K562 (cell line): ENCODE data around the gene MRPS18B. TPM values are rescaled to one million over a fixed set of nuclear protein-coding genes. Genes with fewer than 3 reads are reported as not detected.

ENCODE experiments used
- BRCA1 ChIP-seq, 2 experiments: fragments of 450-650 bp in 1 of 2; sonication (generic) in 1 of 2; formaldehyde crosslinking in 1 of 2; IDR thresholded peaks; 2 replicates each; pipeline versions ENCODE4 v1.5.0 to v1.6.1; 2017 to 2020; ENCODE audit warnings: mild to moderate bottlenecking in 1 of 2, missing genetic modification reagents in 1 of 2
- CBFB ChIP-seq: sonication (generic); formaldehyde crosslinking; IDR thresholded peaks from 2 replicates; pipeline ENCODE4 v1.4.0; 2020; ENCODE audit warnings: mild to moderate bottlenecking, missing genetic modification reagents
- CEBPB ChIP-seq: fragments of 450-650 bp; IDR thresholded peaks from 2 replicates; pipeline ENCODE4 v1.6.1; 2016; ENCODE audit warnings: missing genetic modification characterization, missing compliant biosample characterization
- FOSL1 ChIP-seq: fragments of 200-800 bp; sonication (Bioruptor generic); conservative IDR thresholded peaks from 2 replicates; pipeline ENCODE4 v1.6.1; 2016; ENCODE audit warnings: missing genetic modification characterization, missing compliant biosample characterization
- MTA2 ChIP-seq: fragments of 450-650 bp; IDR thresholded peaks from 2 replicates; pipeline ENCODE4 v1.6.1; 2016; ENCODE audit warnings: low read depth
- NFE2 ChIP-seq: IDR thresholded peaks from 2 replicates; pipeline ENCODE4 v1.6.1; 2014; ENCODE audit warnings: antibody characterized with exemption, low read depth
- NFXL1 ChIP-seq: fragments of 450-650 bp; formaldehyde crosslinking; IDR thresholded peaks from 2 replicates; pipeline ENCODE4 v1.4.0; 2021; ENCODE audit warnings: mild to moderate bottlenecking
- NFYB ChIP-seq: IDR thresholded peaks from 2 replicates; pipeline ENCODE4 v1.6.1; 2011; ENCODE audit warnings: mild to moderate bottlenecking, moderate library complexity; ENCODE audit not compliant: insufficient read length; ENCODE audit errors: extremely low read depth
- TBP ChIP-seq: optimal IDR thresholded peaks from 2 replicates; pipeline ENCODE3; 2011; ENCODE audit warnings: low read depth, low read length, improper control_type of control experiment
- TRIM28 ChIP-seq: fragments of 450-650 bp; IDR thresholded peaks from 2 replicates; pipeline ENCODE4 v1.6.1; 2017
- ZBTB17 ChIP-seq: fragments of 450-650 bp; formaldehyde crosslinking; IDR thresholded peaks from 2 replicates; pipeline ENCODE4 v1.4.0; 2020; ENCODE audit warnings: mild to moderate bottlenecking
- ZBTB7A ChIP-seq: IDR thresholded peaks from 2 replicates; pipeline ENCODE4 v1.6.1; 2011; ENCODE audit warnings: low read depth, mild to moderate bottlenecking, low read length, moderate library complexity, borderline replicate concordance; ENCODE audit not compliant: control insufficient read depth
- ZKSCAN1 ChIP-seq: fragments of 150-350 bp; IDR thresholded peaks from 2 replicates; pipeline ENCODE4 v1.6.1; 2016; ENCODE audit warnings: low read depth, low read length
- ZNF134 ChIP-seq: fragments of 250-450 bp; sonication (Bioruptor Pico); conservative IDR thresholded peaks from 2 replicates; pipeline ENCODE4 v1.4.0; 2020
- ZNF311 ChIP-seq: fragments of 250-450 bp; sonication (Bioruptor Pico); IDR thresholded peaks from 2 replicates; pipeline ENCODE4 v1.4.0; 2020; ENCODE audit warnings: mild to moderate bottlenecking, moderate library complexity
- ZNF586 ChIP-seq: fragments of 450-650 bp; formaldehyde crosslinking; conservative IDR thresholded peaks from 2 replicates; pipeline ENCODE4 v1.4.0; 2020; ENCODE audit warnings: mild to moderate bottlenecking, moderate library complexity
- polyA plus RNA-seq, 8 experiments: library from polyadenylated mRNA; depleted of rRNA in 4 of 8; stranded (reverse) in 5 of 8; unstranded in 3 of 8; fragments of >200 nt; fragmentation: Nextera tagmentation in 2 of 8; fragmentation: Illumina TruSeq in 1 of 8; extraction: Ambion mirVana in 2 of 8; extraction: Trizol in 1 of 8; gene quantifications; 2 replicates each; pipeline versions ENCODE4 v1.2.1 to v1.2.3, GENCODE V29; 2011 to 2014; ENCODE audit warnings: inconsistent platforms in 1 of 8, missing spikeins in 1 of 8
- total RNA-seq, 7 experiments: library from RNA; depleted of rRNA in 6 of 7; stranded (reverse); fragments of >200 nt in 6 of 7; fragmentation: Illumina TruSeq in 2 of 7; extraction: Trizol in 2 of 7; gene quantifications; 2 replicates each; pipeline versions ENCODE4 v1.2.1 to v1.2.3, GENCODE V29; 2011 to 2021; ENCODE audit warnings: low replicate concordance in 1 of 7
- TF ChIP-seq, protein P1 (sequence below): fragments of 250-450 bp; sonication (Bioruptor Pico); IDR thresholded peaks from 2 replicates; pipeline ENCODE4 v1.8.0; 2021; ENCODE audit warnings: mild to moderate bottlenecking, moderate library complexity
- TF ChIP-seq, protein P2 (sequence below): sonication (generic); formaldehyde crosslinking; IDR thresholded peaks from 2 replicates; pipeline ENCODE4 v1.9.0; 2022; ENCODE audit warnings: mild to moderate bottlenecking, missing genetic modification reagents
- TF ChIP-seq, protein P3 (sequence below): sonication (generic); formaldehyde crosslinking; IDR thresholded peaks from 2 replicates; pipeline ENCODE4 v1.8.1; 2023; ENCODE audit warnings: mild to moderate bottlenecking, missing genetic modification reagents
- TF ChIP-seq, protein P4 (sequence below): fragments of 200-800 bp; sonication (Bioruptor generic); IDR thresholded peaks from 2 replicates; pipeline ENCODE4 v1.6.1; 2016; ENCODE audit warnings: missing genetic modification characterization, missing compliant biosample characterization

The MRPS18B gene
- total and polyA plus RNA-seq, 9 of the 15 experiments (the other 6 are each of a cell fraction or from before 2014, with no cell fraction given), result 132 to 383 (median 178) TPM

DNA sequence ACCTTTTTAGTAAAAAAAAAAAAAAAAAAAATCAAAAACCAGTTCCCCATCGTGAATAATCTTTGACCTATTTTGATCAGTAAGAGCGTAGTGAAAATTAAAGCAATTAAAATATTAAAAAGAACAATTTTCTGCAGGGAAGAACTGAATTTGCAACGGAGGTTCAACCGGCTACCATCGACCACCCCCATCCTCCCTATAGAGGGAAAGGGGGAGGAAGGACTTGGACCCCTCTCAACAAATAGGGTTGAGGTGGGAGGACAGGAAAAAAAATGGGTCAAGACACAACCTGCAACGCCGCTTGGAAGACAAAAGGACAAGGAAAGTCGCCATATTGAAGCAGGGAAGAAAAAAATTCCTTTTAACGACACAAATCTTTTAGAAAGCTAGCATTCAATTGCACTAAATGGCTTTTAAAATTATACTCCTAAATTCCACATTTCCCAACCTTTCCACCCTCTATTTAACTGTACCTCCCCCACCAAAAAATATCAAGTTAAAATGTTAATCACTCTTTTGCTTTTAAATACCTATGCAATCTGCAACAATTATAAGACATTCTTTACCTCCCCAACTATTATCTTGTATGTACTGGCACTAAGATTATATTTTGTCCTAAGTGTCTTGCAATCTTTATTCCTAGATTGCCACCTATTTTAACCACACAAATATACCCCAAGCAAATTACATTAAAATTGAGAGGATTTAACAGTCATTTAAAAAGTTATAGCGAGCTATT, 2.3 kb upstream of the MRPS18B start (continued):
- TF ChIP-seq BRCA1 (IDR thresholded peaks at IDR 0.05) (no peak), BRCA1 (CRISPR knock-in tag; IDR thresholded peaks at IDR 0.05) (no peak), ZBTB17 (peak; percentile 77; the same call in 1 of the 2 replicates), ZNF311 (no peak), TRIM28 (no peak), CBFB (CRISPR knock-in tag) (no peak), NFE2 (no peak), NFXL1 (CRISPR knock-in tag) (peak; percentile 76; the same call in 1 of the 2 replicates), CEBPB (tag) (no peak), TBP (no peak), ZNF586 (CRISPR knock-in tag) (no peak), MTA2 (peak; percentile 4; the same call in 1 of the 2 replicates), NFYB (no peak), FOSL1 (peak; percentile 45), ZKSCAN1 (no peak; the same call in 1 of the 2 replicates), ZBTB7A (no peak; the same call in 1 of the 2 replicates), ZNF134 (CRISPR knock-in tag) (no peak)
- TF ChIP-seq, protein P1, sequence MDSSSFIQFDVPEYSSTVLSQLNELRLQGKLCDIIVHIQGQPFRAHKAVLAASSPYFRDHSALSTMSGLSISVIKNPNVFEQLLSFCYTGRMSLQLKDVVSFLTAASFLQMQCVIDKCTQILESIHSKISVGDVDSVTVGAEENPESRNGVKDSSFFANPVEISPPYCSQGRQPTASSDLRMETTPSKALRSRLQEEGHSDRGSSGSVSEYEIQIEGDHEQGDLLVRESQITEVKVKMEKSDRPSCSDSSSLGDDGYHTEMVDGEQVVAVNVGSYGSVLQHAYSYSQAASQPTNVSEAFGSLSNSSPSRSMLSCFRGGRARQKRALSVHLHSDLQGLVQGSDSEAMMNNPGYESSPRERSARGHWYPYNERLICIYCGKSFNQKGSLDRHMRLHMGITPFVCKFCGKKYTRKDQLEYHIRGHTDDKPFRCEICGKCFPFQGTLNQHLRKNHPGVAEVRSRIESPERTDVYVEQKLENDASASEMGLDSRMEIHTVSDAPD (CRISPR knock-in tag), result no peak
- TF ChIP-seq, protein P2, sequence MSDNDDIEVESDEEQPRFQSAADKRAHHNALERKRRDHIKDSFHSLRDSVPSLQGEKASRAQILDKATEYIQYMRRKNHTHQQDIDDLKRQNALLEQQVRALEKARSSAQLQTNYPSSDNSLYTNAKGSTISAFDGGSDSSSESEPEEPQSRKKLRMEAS (CRISPR knock-in tag), result no peak
- TF ChIP-seq, protein P3, sequence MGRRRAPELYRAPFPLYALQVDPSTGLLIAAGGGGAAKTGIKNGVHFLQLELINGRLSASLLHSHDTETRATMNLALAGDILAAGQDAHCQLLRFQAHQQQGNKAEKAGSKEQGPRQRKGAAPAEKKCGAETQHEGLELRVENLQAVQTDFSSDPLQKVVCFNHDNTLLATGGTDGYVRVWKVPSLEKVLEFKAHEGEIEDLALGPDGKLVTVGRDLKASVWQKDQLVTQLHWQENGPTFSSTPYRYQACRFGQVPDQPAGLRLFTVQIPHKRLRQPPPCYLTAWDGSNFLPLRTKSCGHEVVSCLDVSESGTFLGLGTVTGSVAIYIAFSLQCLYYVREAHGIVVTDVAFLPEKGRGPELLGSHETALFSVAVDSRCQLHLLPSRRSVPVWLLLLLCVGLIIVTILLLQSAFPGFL (CRISPR knock-in tag), result no peak
- TF ChIP-seq, protein P4, sequence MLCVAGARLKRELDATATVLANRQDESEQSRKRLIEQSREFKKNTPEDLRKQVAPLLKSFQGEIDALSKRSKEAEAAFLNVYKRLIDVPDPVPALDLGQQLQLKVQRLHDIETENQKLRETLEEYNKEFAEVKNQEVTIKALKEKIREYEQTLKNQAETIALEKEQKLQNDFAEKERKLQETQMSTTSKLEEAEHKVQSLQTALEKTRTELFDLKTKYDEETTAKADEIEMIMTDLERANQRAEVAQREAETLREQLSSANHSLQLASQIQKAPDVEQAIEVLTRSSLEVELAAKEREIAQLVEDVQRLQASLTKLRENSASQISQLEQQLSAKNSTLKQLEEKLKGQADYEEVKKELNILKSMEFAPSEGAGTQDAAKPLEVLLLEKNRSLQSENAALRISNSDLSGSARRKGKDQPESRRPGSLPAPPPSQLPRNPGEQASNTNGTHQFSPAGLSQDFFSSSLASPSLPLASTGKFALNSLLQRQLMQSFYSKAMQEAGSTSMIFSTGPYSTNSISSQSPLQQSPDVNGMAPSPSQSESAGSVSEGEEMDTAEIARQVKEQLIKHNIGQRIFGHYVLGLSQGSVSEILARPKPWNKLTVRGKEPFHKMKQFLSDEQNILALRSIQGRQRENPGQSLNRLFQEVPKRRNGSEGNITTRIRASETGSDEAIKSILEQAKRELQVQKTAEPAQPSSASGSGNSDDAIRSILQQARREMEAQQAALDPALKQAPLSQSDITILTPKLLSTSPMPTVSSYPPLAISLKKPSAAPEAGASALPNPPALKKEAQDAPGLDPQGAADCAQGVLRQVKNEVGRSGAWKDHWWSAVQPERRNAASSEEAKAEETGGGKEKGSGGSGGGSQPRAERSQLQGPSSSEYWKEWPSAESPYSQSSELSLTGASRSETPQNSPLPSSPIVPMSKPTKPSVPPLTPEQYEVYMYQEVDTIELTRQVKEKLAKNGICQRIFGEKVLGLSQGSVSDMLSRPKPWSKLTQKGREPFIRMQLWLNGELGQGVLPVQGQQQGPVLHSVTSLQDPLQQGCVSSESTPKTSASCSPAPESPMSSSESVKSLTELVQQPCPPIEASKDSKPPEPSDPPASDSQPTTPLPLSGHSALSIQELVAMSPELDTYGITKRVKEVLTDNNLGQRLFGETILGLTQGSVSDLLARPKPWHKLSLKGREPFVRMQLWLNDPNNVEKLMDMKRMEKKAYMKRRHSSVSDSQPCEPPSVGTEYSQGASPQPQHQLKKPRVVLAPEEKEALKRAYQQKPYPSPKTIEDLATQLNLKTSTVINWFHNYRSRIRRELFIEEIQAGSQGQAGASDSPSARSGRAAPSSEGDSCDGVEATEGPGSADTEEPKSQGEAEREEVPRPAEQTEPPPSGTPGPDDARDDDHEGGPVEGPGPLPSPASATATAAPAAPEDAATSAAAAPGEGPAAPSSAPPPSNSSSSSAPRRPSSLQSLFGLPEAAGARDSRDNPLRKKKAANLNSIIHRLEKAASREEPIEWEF, result peak; percentile 57; the same call in 1 of the 2 replicates
